ENCODE measurements around the gene DNAJC30. TPM values are rescaled to one million over a fixed set of nuclear protein-coding genes. Genes with fewer than 3 reads are reported as not detected.

DNAJC30 gene
- total and polyA plus RNA-seq, 4 donors = 2.1 to 8.7 (median 4.8) TPM

- WGBS = 91% methylated on average over 10 of the region's 10 CpGs
- H3K4me3 ChIP-seq (ENCODE audit: low read depth in 1 of 3, low read length in 3 of 3) = no peak overlapping the region
- no peak overlapping the region for H3K27ac ChIP-seq (ENCODE audit: low read depth in 1 of 2, low read length in 2 of 2)
Observed at GRCh38 chr7:73705551-73705920, 22.3 kb upstream of the DNAJC30 start.

DNA sequence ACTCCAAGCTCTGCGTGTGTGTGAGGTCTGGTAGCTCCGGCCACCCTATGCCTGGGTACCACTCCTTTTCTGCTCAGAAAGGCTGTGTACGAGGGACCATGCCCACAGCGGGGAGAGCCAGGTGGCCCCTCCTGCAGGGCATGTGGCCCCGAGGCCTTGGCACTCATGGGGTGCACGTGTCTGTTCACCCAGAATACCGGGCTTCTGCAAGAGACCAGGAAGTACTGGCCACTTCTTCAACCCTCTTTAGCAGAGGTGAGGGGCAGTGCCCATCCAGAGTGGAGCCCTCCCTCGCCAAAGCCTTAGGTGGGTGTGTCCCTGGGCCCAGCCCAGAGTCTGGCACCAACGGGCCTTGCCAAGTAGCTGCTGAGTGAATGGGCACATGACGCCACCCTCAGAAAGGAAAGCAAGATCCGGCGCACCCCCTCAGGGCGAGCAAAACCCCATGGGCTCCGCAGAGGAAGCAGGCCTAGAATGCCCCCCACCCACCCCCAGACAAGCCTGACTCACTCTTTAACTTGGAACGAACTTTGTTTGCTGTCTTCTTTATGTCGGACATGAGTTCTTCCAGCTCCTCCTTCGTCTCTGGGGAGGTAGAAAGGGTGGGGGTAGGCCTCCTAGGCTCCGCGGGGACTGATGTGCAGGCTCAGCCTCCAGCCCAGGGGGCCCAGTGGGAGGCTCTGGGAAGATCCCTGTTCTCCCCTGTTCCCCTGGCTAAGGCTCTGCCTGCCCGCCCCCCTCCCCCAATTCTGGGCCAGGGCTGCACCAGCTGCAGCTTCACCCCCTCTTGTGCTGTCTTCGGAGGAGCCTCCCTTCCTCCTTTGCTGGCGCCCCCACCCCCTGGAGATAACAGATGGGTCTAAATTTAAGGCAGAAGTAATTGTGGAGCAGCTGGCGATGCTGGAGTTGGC, 21.6 kb upstream of the DNAJC30 start:
- Histone ChIP-seq H3K36me3 (ENCODE audit: control insufficient read depth in 4 of 4, insufficient read depth in 3 of 4, low read depth in 1 of 4, low read length in 3 of 4) (peaks cover 0 to 2% (median under 1%) of the 10 kb centered on the region in 4 donors), H3K4me3 (ENCODE audit: low read depth in 1 of 3, low read length in 3 of 3) (no peak overlapping the region), H3K9ac (ENCODE audit: low read depth in 1 of 2, low read length in 2 of 2) (no peak overlapping the region), H3K27me3 (ENCODE audit: control insufficient read depth in 4 of 4, insufficient read depth in 4 of 4, low read length in 3 of 4) (no peaks in the 10 kb centered on the region), H3K4me1 (ENCODE audit: control insufficient read depth in 4 of 4, insufficient read depth in 4 of 4, low read length in 3 of 4) (no peaks in the 10 kb centered on the region), H3K27ac (ENCODE audit: low read depth in 1 of 2, low read length in 2 of 2) (no peak overlapping the region), H3K9me3 (ENCODE audit: control insufficient read depth in 4 of 4, low read length in 3 of 4) (no peaks in the 10 kb centered on the region)
- no peak for DNase-seq (ENCODE audit: low spot score)
- TF ChIP-seq FOXA2 (IDR thresholded peaks at IDR 0.05) (no peak), FOXA1 (IDR thresholded peaks at IDR 0.05) (no peak), NR2F2 (IDR thresholded peaks at IDR 0.05) (no peak), HNF4A (conservative IDR thresholded peaks at IDR 0.05) (no peak), HNF4G (IDR thresholded peaks at IDR 0.05) (no peak), TAF1 (conservative IDR thresholded peaks at IDR 0.05) (no peak), RAD21 (IDR thresholded peaks at IDR 0.05) (no peak), JUND (IDR thresholded peaks at IDR 0.05) (no peak)
- TF ChIP-seq, protein P1, sequence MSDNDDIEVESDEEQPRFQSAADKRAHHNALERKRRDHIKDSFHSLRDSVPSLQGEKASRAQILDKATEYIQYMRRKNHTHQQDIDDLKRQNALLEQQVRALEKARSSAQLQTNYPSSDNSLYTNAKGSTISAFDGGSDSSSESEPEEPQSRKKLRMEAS (IDR thresholded peaks at IDR 0.05) = no peak
- TF ChIP-seq, protein P2, sequence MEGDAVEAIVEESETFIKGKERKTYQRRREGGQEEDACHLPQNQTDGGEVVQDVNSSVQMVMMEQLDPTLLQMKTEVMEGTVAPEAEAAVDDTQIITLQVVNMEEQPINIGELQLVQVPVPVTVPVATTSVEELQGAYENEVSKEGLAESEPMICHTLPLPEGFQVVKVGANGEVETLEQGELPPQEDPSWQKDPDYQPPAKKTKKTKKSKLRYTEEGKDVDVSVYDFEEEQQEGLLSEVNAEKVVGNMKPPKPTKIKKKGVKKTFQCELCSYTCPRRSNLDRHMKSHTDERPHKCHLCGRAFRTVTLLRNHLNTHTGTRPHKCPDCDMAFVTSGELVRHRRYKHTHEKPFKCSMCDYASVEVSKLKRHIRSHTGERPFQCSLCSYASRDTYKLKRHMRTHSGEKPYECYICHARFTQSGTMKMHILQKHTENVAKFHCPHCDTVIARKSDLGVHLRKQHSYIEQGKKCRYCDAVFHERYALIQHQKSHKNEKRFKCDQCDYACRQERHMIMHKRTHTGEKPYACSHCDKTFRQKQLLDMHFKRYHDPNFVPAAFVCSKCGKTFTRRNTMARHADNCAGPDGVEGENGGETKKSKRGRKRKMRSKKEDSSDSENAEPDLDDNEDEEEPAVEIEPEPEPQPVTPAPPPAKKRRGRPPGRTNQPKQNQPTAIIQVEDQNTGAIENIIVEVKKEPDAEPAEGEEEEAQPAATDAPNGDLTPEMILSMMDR (IDR thresholded peaks at IDR 0.05; ENCODE audit: low read depth, low read length, missing input control) = no peak
- 89% methylated on average over 23 of the region's 23 CpGs for WGBS

More at GRCh38 chr7:73705551-73705920, 22.3 kb upstream of the DNAJC30 start:
- Histone ChIP-seq H3K36me3 (ENCODE audit: control insufficient read depth in 4 of 4, insufficient read depth in 3 of 4, low read depth in 1 of 4, low read length in 3 of 4) (peaks cover 0 to 2% (median 0%) of the 10 kb centered on the region in 4 donors), H3K4me1 (ENCODE audit: control insufficient read depth in 4 of 4, insufficient read depth in 4 of 4, low read length in 3 of 4) (no peaks in the 10 kb centered on the region), H3K9ac (ENCODE audit: low read depth in 1 of 2, low read length in 2 of 2) (no peak overlapping the region), H3K27me3 (ENCODE audit: control insufficient read depth in 4 of 4, insufficient read depth in 4 of 4, low read length in 3 of 4) (no peaks in the 10 kb centered on the region), H3K9me3 (ENCODE audit: control insufficient read depth in 4 of 4, low read length in 3 of 4) (no peaks in the 10 kb centered on the region)
- TF ChIP-seq REST (IDR thresholded peaks at IDR 0.05) (no peak), YY1 (IDR thresholded peaks at IDR 0.05) (no peak), GABPA (IDR thresholded peaks at IDR 0.05 in 1 of 2, conservative IDR thresholded peaks at IDR 0.05 in 1 of 2) (no peak), SP1 (IDR thresholded peaks at IDR 0.05) (no peak), RAD21 (IDR thresholded peaks at IDR 0.05) (no peak), HNF4A (conservative IDR thresholded peaks at IDR 0.05) (no peak), RXRA (IDR thresholded peaks at IDR 0.05) (no peak), FOXA1 (IDR thresholded peaks at IDR 0.05) (no peak), ATF3 (IDR thresholded peaks at IDR 0.05) (no peak), JUND (IDR thresholded peaks at IDR 0.05) (no peak), HNF4G (IDR thresholded peaks at IDR 0.05) (no peak)
- TF ChIP-seq, protein P1 (IDR thresholded peaks at IDR 0.05) = no peak
- DNase-seq (ENCODE audit: low spot score) = no peak

All from liver (tissue), 9 donors.